ENCODE data around the gene KIF6.

DNA sequence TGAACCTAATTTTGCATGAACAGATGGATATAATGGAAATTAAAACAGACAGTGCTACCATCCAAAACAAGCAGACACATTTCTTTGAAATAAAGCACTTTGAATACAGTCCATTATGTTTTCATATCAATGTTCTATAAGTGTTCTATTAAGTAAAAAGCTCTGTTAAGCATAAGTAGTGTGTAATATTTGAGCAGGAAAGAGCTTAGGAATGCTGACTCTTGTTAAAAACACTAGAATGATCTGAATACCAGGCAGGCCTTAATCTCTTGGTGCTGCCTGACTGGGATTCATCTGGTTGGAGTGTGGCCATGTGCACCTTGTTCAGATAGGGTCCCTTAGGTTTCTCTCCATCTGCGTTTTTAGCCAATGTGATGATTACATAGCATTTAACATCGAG, 130.9 kb downstream of the KIF6 start:
- TF ChIP-seq, protein P1, sequence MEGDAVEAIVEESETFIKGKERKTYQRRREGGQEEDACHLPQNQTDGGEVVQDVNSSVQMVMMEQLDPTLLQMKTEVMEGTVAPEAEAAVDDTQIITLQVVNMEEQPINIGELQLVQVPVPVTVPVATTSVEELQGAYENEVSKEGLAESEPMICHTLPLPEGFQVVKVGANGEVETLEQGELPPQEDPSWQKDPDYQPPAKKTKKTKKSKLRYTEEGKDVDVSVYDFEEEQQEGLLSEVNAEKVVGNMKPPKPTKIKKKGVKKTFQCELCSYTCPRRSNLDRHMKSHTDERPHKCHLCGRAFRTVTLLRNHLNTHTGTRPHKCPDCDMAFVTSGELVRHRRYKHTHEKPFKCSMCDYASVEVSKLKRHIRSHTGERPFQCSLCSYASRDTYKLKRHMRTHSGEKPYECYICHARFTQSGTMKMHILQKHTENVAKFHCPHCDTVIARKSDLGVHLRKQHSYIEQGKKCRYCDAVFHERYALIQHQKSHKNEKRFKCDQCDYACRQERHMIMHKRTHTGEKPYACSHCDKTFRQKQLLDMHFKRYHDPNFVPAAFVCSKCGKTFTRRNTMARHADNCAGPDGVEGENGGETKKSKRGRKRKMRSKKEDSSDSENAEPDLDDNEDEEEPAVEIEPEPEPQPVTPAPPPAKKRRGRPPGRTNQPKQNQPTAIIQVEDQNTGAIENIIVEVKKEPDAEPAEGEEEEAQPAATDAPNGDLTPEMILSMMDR (conservative IDR thresholded peaks at IDR 0.05; ENCODE audit: low read length): no peak
- TF ChIP-seq EZH2phosphoT487 (IDR thresholded peaks at IDR 0.05; ENCODE audit: borderline replicate concordance): no peak

Measured in Loucy (cell line).